ENCODE results near the gene LY6G6F. TPM values are rescaled to one million over a fixed set of nuclear protein-coding genes. Genes with fewer than 3 reads are reported as not detected.

Gene LY6G6F
- total and polyA plus RNA-seq, 2 of the 13 experiments (the other 11 are each of a cell fraction or from before 2014, with no cell fraction given) = not detected

- Histone ChIP-seq H3K27ac (ENCODE audit: extremely low read length, insufficient read depth, low read length) (peak overlapping the region; percentile 99), H2AFZ (ENCODE audit: low read length) (no peak overlapping the region), H3K9ac (ENCODE audit: insufficient read depth, low read depth, low read length) (peak overlapping the region; percentile 98), H3K79me2 (ENCODE audit: insufficient read depth, low read length) (peaks cover 66% of the 10 kb centered on the region), H3K4me3 (replicated peaks in 1 of 3; ENCODE audit: insufficient read depth in 1 of 3, low read depth in 2 of 3, low read length in 3 of 3) (peak overlapping the region; percentile 69 to 98 (median 71)), H3K36me3 (replicated peaks in 1 of 2; ENCODE audit: control insufficient read depth in 1 of 2, insufficient read depth in 2 of 2, low read length in 2 of 2) (peaks cover 9 to 25% of the 10 kb centered on the region in 2 experiments), H3K27me3 (ENCODE audit: control insufficient read depth in 1 of 2, insufficient read depth in 2 of 2, low read length in 2 of 2) (no peaks in the 10 kb centered on the region; a peak in 1 of 5 replicates), H4K20me1 (ENCODE audit: insufficient read depth, low read length) (peaks cover 12% of the 10 kb centered on the region; the same call in 1 of the 2 replicates), H3K4me1 (ENCODE audit: insufficient read depth, low read length) (peaks cover 77% of the 10 kb centered on the region), H3K4me2 (ENCODE audit: low read depth, low read length) (peak overlapping the region; percentile 94), H3K9me3 (ENCODE audit: low read length) (no peaks in the 10 kb centered on the region)
- DNase-seq (ENCODE audit: low spot score) = no peak
- CTCF ChIA-PET (ENCODE audit: low intra/inter-chr PET ratio, low total read pairs) = no interaction called here
- 93% methylated on average over 9 of the region's 9 CpGs for WGBS (ENCODE audit: low lambda C conversion rate)
- no peak for ATAC-seq
- intact Hi-C loops (cut with micrococcal nuclease; ENCODE audit: unreplicated experiment) (no loop called here), in situ Hi-C loops (cut with HindIII; ENCODE audit: extremely low pct_ligation_motif_present, low pct_unique_long_range_greater_than_20kb) (no loop called here)
- FAIRE-seq = no peak
- no peak for TF ChIP-seq PPARG (CRISPR knock-in tag; conservative IDR thresholded peaks at IDR 0.05)
- TF ChIP-seq EEA1 (CRISPR knock-in tag; IDR thresholded peaks at IDR 0.05; ENCODE audit: borderline replicate concordance) = no peak
- TF ChIP-seq ZNF362 (CRISPR knock-in tag; IDR thresholded peaks at IDR 0.05; ENCODE audit: borderline replicate concordance) = peak; percentile 67
- peak; percentile 14 for TF ChIP-seq PHF5A (CRISPR knock-in tag; IDR thresholded peaks at IDR 0.05; ENCODE audit: low read depth, unreplicated experiment)
- peak in 1 of 2 experiments; percentile 3; a peak in 1 of 4 replicates for TF ChIP-seq POLR2A (IDR thresholded peaks at IDR 0.05; ENCODE audit: insufficient read depth in 1 of 2, low read depth in 2 of 2, low read length in 2 of 2)
- TF ChIP-seq ZNF652 (CRISPR knock-in tag; IDR thresholded peaks at IDR 0.05; ENCODE audit: borderline replicate concordance, low read depth) = peak; percentile 75; the same call in 1 of the 2 replicates
- TF ChIP-seq ZNF781 (CRISPR knock-in tag; IDR thresholded peaks at IDR 0.05; ENCODE audit: borderline replicate concordance, not compliant biosample characterization) = no peak
- no peak for TF ChIP-seq PATZ1 (CRISPR knock-in tag; IDR thresholded peaks at IDR 0.05)
- TF ChIP-seq FOXK2 (IDR thresholded peaks at IDR 0.05) = no peak
- 0 out of 2 replicates have a peak, but pooled peaks have one; percentile 1 for TF ChIP-seq MXD4 (CRISPR knock-in tag; IDR thresholded peaks at IDR 0.05)
- no peak for TF ChIP-seq POGK (CRISPR knock-in tag; conservative IDR thresholded peaks at IDR 0.05)
- TF ChIP-seq ZNF138 (CRISPR knock-in tag; IDR thresholded peaks at IDR 0.05; ENCODE audit: low read depth) = no peak
- 0 out of 2 replicates have a peak, but pooled peaks have one; percentile 41 for TF ChIP-seq CREB3 (CRISPR knock-in tag; IDR thresholded peaks at IDR 0.05)
- POLR2A ChIA-PET = interaction anchor here (0.7 to 7.4 kb wide), 18 partner anchors 8 to 266 kb away, joined by 3 to 438 read pairs (median 4); partner anchors contain the start of genes ABHD16A, APOM, BAG6 and CLIC1
- no TSS peak for BruUV-seq (replicated peaks)
These were observed 43.3 kb upstream of the LY6G6F start for GRCh38 chr6:31663126-31663960.
